RWPE2 (cell line): ENCODE data around the gene C2CD3.

Source experiments
- ATAC-seq: fragments of 200-7000 bp; cut with Tn5 transposase; 3 replicates; pipeline ENCODE4 v1.9.1; 2021; ENCODE audit warnings: low read depth
- DNase-seq: peaks from one replicate; pipeline ENCODE4 v3.0.0-alpha.2; 2020; ENCODE audit warnings: low spot score
- H3K27ac ChIP-seq: fragments of 450-650 bp; 2 replicates; pipeline ENCODE4 v1.5.1; 2017; ENCODE audit warnings: mild to moderate bottlenecking; ENCODE audit not compliant: poor library complexity, severe bottlenecking
- H3K27me3 ChIP-seq: fragments of 250-450 bp; sonication (Bioruptor Pico); 2 replicates; pipeline ENCODE4 v1.5.1; 2021; ENCODE audit warnings: mild to moderate bottlenecking, moderate library complexity; ENCODE audit not compliant: insufficient read depth, poor library complexity, severe bottlenecking
- H3K36me3 ChIP-seq: fragments of 250-450 bp; sonication (Bioruptor Pico); 2 replicates; pipeline ENCODE4 v1.5.1; 2020; ENCODE audit warnings: low read depth, mild to moderate bottlenecking, moderate library complexity
- H3K4me1 ChIP-seq: fragments of 250-450 bp; sonication (Bioruptor Pico); 2 replicates; pipeline ENCODE4 v1.5.1; 2021; ENCODE audit warnings: mild to moderate bottlenecking, moderate library complexity; ENCODE audit not compliant: insufficient read depth, poor library complexity, severe bottlenecking
- H3K4me3 ChIP-seq: fragments of 250-450 bp; sonication (Bioruptor Pico); 2 replicates; pipeline ENCODE4 v1.5.1; 2021; ENCODE audit warnings: mild to moderate bottlenecking, moderate library complexity; ENCODE audit not compliant: severe bottlenecking
- H3K9me3 ChIP-seq: fragments of 250-450 bp; sonication (Bioruptor Pico); 2 replicates; pipeline ENCODE4 v1.5.1; 2021; ENCODE audit warnings: mild to moderate bottlenecking, moderate library complexity; ENCODE audit not compliant: severe bottlenecking
- TF ChIP-seq, protein P1 (sequence below): fragments of 450-650 bp; IDR thresholded peaks from one replicate; pipeline ENCODE4 v1.5.1; 2017; ENCODE audit warnings: mild to moderate bottlenecking, moderate library complexity; ENCODE audit not compliant: poor library complexity, severe bottlenecking

The C2CD3 gene

DNA sequence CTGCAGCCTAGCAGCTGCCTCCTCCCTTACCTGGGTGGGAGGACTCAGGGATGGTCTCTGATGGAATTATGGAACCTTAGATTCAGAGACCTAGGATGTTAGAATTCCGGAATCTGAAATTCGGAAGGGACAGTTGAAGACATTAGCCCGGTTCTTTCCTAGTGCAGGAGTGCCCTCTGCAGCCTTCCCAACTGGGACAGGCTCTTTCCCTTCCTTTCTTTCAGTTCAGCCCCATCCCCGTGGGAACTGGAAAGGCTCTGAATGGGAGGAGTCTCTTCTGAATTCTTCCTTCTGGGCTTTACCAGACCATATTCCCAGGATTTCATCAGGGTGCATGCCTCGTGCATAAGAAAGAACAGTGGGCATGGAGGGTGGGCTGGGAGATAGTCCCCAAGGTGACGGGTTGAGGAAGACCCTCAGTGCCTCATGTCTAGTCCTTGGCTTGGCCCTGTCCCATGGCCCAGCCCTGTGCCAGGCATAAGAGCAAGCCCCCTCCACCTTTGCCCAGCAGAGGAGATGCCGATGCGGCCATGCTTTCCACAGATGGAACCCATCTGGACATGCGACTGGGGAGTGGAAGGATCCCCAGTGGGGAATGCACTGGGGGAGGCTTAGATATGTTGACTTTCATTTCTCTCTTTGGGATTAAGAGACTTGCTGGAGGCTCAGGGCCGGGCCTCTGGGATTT, 205.6 kb downstream of the C2CD3 start:
- Histone ChIP-seq H3K27ac (no peak overlapping the region), H3K4me1 (no peaks in the 10 kb centered on the region), H3K4me3 (no peak overlapping the region), H3K27me3 (no peaks in the 10 kb centered on the region), H3K36me3 (no peaks in the 10 kb centered on the region), H3K9me3 (no peaks in the 10 kb centered on the region)
- ATAC-seq (no peak), DNase-seq (no peak)
- TF ChIP-seq, protein P1, sequence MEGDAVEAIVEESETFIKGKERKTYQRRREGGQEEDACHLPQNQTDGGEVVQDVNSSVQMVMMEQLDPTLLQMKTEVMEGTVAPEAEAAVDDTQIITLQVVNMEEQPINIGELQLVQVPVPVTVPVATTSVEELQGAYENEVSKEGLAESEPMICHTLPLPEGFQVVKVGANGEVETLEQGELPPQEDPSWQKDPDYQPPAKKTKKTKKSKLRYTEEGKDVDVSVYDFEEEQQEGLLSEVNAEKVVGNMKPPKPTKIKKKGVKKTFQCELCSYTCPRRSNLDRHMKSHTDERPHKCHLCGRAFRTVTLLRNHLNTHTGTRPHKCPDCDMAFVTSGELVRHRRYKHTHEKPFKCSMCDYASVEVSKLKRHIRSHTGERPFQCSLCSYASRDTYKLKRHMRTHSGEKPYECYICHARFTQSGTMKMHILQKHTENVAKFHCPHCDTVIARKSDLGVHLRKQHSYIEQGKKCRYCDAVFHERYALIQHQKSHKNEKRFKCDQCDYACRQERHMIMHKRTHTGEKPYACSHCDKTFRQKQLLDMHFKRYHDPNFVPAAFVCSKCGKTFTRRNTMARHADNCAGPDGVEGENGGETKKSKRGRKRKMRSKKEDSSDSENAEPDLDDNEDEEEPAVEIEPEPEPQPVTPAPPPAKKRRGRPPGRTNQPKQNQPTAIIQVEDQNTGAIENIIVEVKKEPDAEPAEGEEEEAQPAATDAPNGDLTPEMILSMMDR: no peak

DNA sequence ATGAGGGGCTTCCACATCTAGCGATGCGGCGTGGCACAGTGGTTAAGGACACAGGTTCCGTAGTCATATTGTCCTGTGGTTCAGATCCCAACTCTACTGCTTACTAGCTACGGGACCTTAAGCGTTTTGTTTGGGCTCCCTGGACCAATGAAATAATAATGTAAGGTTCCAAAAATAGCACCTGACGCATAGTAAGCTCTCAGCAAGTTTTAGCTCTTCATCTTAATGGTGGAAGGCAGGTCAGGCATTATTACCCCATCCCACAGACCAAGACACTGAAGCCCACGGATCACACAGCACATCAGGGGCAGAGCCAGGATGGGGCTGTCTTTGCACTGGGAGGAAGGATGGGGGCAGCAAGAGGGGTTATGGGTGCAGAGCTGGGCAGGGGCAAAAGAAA, 206.9 kb downstream of the C2CD3 start:
- no peaks in the 10 kb centered on the region for H3K36me3 ChIP-seq
- ATAC-seq: no peak
- no peaks in the 10 kb centered on the region for H3K27me3 ChIP-seq
- no peaks in the 10 kb centered on the region for H3K4me1 ChIP-seq
- DNase-seq: no peak
- TF ChIP-seq, protein P1: no peak
- no peak overlapping the region for H3K4me3 ChIP-seq
- H3K9me3 ChIP-seq: no peaks in the 10 kb centered on the region
- H3K27ac ChIP-seq: no peak overlapping the region
